22Rv1 (cell line): ENCODE data around the gene PPP1R12B.
"Not testable (repeated sequence)": the region's sequence is repeated elsewhere in the genome, so short reads cannot be mapped to it uniquely, and the experiment has no call there.

Experiments
- ZFX ChIP-seq: fragments of 450-650 bp; IDR thresholded peaks from 2 replicates; pipeline ENCODE4 v1.6.1; 2017; ENCODE audit warnings: antibody characterized with exemption, borderline replicate concordance
- TF ChIP-seq, protein P1 (sequence below): fragments of 450-650 bp; IDR thresholded peaks from 2 replicates; pipeline ENCODE4 v1.5.1; 2017; ENCODE audit warnings: mild to moderate bottlenecking

- TF ChIP-seq ZFX: not testable (repeated sequence)
- TF ChIP-seq, protein P1, sequence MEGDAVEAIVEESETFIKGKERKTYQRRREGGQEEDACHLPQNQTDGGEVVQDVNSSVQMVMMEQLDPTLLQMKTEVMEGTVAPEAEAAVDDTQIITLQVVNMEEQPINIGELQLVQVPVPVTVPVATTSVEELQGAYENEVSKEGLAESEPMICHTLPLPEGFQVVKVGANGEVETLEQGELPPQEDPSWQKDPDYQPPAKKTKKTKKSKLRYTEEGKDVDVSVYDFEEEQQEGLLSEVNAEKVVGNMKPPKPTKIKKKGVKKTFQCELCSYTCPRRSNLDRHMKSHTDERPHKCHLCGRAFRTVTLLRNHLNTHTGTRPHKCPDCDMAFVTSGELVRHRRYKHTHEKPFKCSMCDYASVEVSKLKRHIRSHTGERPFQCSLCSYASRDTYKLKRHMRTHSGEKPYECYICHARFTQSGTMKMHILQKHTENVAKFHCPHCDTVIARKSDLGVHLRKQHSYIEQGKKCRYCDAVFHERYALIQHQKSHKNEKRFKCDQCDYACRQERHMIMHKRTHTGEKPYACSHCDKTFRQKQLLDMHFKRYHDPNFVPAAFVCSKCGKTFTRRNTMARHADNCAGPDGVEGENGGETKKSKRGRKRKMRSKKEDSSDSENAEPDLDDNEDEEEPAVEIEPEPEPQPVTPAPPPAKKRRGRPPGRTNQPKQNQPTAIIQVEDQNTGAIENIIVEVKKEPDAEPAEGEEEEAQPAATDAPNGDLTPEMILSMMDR: not testable (repeated sequence)
Observed at GRCh38 chr1:202469123-202469522, 120.6 kb downstream of the PPP1R12B start.
